Measurements from ENCODE around the gene EPB41L3. TPM values are rescaled to one million over a fixed set of nuclear protein-coding genes. Genes with fewer than 3 reads are reported as not detected.

The EPB41L3 gene
- total RNA-seq (2022; extraction: Qiagen RNA extraction; ENCODE audit: low read depth) = 0.09 to 0.21 TPM (median 0.17 TPM) in 4 of 5 replicates, not detected in the other

GRCh38 chr18:5543773-5544389 lies at the start of gene EPB41L3:
Gene EPB41L3 (minus strand): TSS chr18:5543997. CDS start chr18:5489183, 54,814 bp downstream.

Other genes starting within 250 kb of the EPB41L3 start
- 6.8 to 8.0 TPM (median 7.2 TPM) in 5 replicates for gene ZBTB14, start 248.3 kb downstream of the EPB41L3 start, total RNA-seq (2022; extraction: Qiagen RNA extraction; ENCODE audit: low read depth)

Data from A549 treated with GW870086 at 1 μM for 4 hours (cell line).